GM12878 (cell line): ENCODE measurements around the gene PRRG1. TPM values are rescaled to one million over a fixed set of nuclear protein-coding genes. Genes with fewer than 3 reads are reported as not detected.

Experiments
- ATAC-seq: fragments of 200-7000 bp; cut with Tn5 transposase; 3 replicates; pipeline ENCODE4 v1.9.1; 2020; ENCODE audit warnings: mild to moderate bottlenecking, moderate library complexity
- BruUV-seq: library from RNA; stranded (reverse); fragments of 400-500 nt; replicated peaks from 2 replicates; lab custom pipeline; 2021; lab: Mats Ljungman, UMichigan
- CTCF ChIA-PET: fragments of 300-600 bp; sonication (Branson Sonifier 250); formaldehyde crosslinking; extraction: SDS; loops from one replicate; lab custom pipeline; 2021; ENCODE audit warnings: inconsistent platforms; lab: Yijun Ruan, JAX
- POLR2A ChIA-PET: fragments of 350-600 bp; formaldehyde crosslinking; extraction: SDS; loops from one replicate; lab custom pipeline; 2021; ENCODE audit warnings: inconsistent platforms; lab: Charles Lee
- RAD21 ChIA-PET: fragments of 300-600 bp; sonication (Branson Sonifier 250); formaldehyde crosslinking; loops from one replicate; lab custom pipeline; 2023; ENCODE audit warnings: antibody characterized with exemption; ENCODE audit not compliant: unreplicated experiment; lab: Charles Lee
- SMC1A ChIA-PET: fragments of 300-600 bp; sonication (Branson Sonifier 250); formaldehyde crosslinking; loops from one replicate; lab custom pipeline; 2023; ENCODE audit not compliant: unreplicated experiment, uncharacterized antibody; lab: Charles Lee
- DNase-seq: peaks from one replicate; pipeline ENCODE4 v3.0.0-alpha.2; 2011; ENCODE audit warnings: low read depth, low spot score
- FAIRE-seq: peaks from 3 replicates; lab custom pipeline; 2011; peaks lifted over from hg19 to GRCh38; lab: Jason Lieb, UNC
- H2AFZ ChIP-seq: 2 replicates; pipeline ENCODE4 v1.6.0; 2011; ENCODE audit warnings: low read depth, low read length, control low read depth; ENCODE audit not compliant: control insufficient read depth
- H3K27ac ChIP-seq: 2 replicates; pipeline ENCODE4 v1.5.1; 2011; ENCODE audit warnings: control low read depth; ENCODE audit not compliant: control insufficient read depth, insufficient read depth
- H3K27me3 ChIP-seq, 2 experiments: replicated peaks in 1 of 2; 2 replicates each; pipeline versions ENCODE4 v1.6.0 to v1.6.1; 2011; ENCODE audit warnings: low read length in 1 of 2; ENCODE audit not compliant: control insufficient read depth in 2 of 2, insufficient read depth in 2 of 2
- H3K36me3 ChIP-seq, 2 experiments: 2 replicates each; pipeline ENCODE4 v1.5.1; 2011; ENCODE audit warnings: low read length in 1 of 2; ENCODE audit not compliant: control insufficient read depth in 2 of 2, insufficient read depth in 2 of 2
- H3K4me1 ChIP-seq: 2 replicates; pipeline ENCODE4 v1.6.1; 2011; ENCODE audit warnings: mild to moderate bottlenecking, low read length, moderate library complexity, mixed read lengths; ENCODE audit not compliant: control insufficient read depth, insufficient read depth
- H3K4me2 ChIP-seq: 2 replicates; pipeline ENCODE4 v1.6.0; 2011; ENCODE audit warnings: control low read depth; ENCODE audit not compliant: control insufficient read depth, insufficient read depth
- H3K4me3 ChIP-seq: fragments of 200-600 bp; sonication (generic); 2 replicates; pipeline ENCODE4 v1.5.1; 2016
- H3K79me2 ChIP-seq: 2 replicates; pipeline ENCODE4 v1.6.0; 2011; ENCODE audit warnings: low read length; ENCODE audit not compliant: control insufficient read depth, insufficient read depth
- H3K9ac ChIP-seq: 2 replicates; pipeline ENCODE4 v1.8.0; 2011; ENCODE audit warnings: low read length, control low read depth, mixed read lengths; ENCODE audit not compliant: control insufficient read depth, insufficient read depth
- H3K9me3 ChIP-seq: replicated peaks from 3 replicates; pipeline ENCODE4 v1.5.1; 2011; ENCODE audit warnings: mild to moderate bottlenecking, low read length; ENCODE audit not compliant: control insufficient read depth, insufficient read depth
- H4K20me1 ChIP-seq: 2 replicates; pipeline ENCODE4 v1.6.0; 2011; ENCODE audit not compliant: control insufficient read depth, insufficient read depth
- ATF7 ChIP-seq: fragments of 450-650 bp; IDR thresholded peaks from 2 replicates; pipeline ENCODE4 v1.6.1; 2016; ENCODE audit warnings: low read depth, mild to moderate bottlenecking
- BHLHE40 ChIP-seq, 2 experiments: fragments of 450-650 bp in 1 of 2; IDR thresholded peaks; 2 replicates each; pipeline ENCODE4 v1.6.1; 2011 to 2017; ENCODE audit warnings: low read depth in 2 of 2, borderline replicate concordance in 1 of 2, improper control_type of control experiment in 1 of 2, low read length in 1 of 2, mild to moderate bottlenecking in 1 of 2
- BRCA1 ChIP-seq: IDR thresholded peaks from 2 replicates; pipeline ENCODE4 v1.6.1; 2011; ENCODE audit warnings: low read depth, low read length, improper control_type of control experiment
- GABPA ChIP-seq: IDR thresholded peaks from 2 replicates; pipeline ENCODE4 v1.6.1; 2014; ENCODE audit warnings: antibody characterized with exemption, low read depth, mild to moderate bottlenecking, inconsistent platforms
- HDAC6 ChIP-seq: fragments of 200-600 bp; sonication (generic); IDR thresholded peaks from one replicate; pipeline ENCODE4 v1.8.0; 2017; ENCODE audit warnings: antibody characterized with exemption; ENCODE audit not compliant: unreplicated experiment
- IKZF2 ChIP-seq, 2 experiments: fragments of 450-650 bp; IDR thresholded peaks; 2 replicates each; pipeline ENCODE4 v1.6.1; 2017; ENCODE audit warnings: mild to moderate bottlenecking in 2 of 2, moderate library complexity in 2 of 2
- JUND ChIP-seq: IDR thresholded peaks from 2 replicates; pipeline ENCODE4 v1.6.1; 2012; ENCODE audit warnings: low read depth, mild to moderate bottlenecking, low read length, improper control_type of control experiment, moderate library complexity
- LARP7 ChIP-seq: fragments of 450-650 bp; IDR thresholded peaks from 2 replicates; pipeline ENCODE4 v1.6.1; 2017; ENCODE audit warnings: mild to moderate bottlenecking
- PAX5 ChIP-seq: IDR thresholded peaks from 2 replicates; pipeline ENCODE4 v1.6.1; 2011; ENCODE audit warnings: low read depth, low read length, borderline replicate concordance
- RAD21 ChIP-seq: IDR thresholded peaks from 2 replicates; pipeline ENCODE4 v1.6.1; 2011; ENCODE audit warnings: mild to moderate bottlenecking, low read depth, low read length, moderate library complexity; ENCODE audit not compliant: insufficient read depth
- SMAD1 ChIP-seq: fragments of 450-650 bp; IDR thresholded peaks from 2 replicates; pipeline ENCODE4 v1.6.1; 2018; ENCODE audit warnings: mild to moderate bottlenecking, low read depth; ENCODE audit not compliant: partially characterized antibody
- YBX1 ChIP-seq: fragments of 450-650 bp; IDR thresholded peaks from 2 replicates; pipeline ENCODE4 v1.6.1; 2016; ENCODE audit warnings: antibody characterized with exemption
- ZNF217 ChIP-seq: fragments of 450-650 bp; IDR thresholded peaks from 2 replicates; pipeline ENCODE4 v1.6.1; 2017; ENCODE audit warnings: antibody characterized with exemption, mild to moderate bottlenecking
- ZNF622 ChIP-seq: fragments of 450-650 bp; IDR thresholded peaks from 2 replicates; pipeline ENCODE4 v1.6.1; 2017; ENCODE audit warnings: mild to moderate bottlenecking, inconsistent platforms
- WGBS: methylation state at CpG from one replicate; pipeline ENCODE4 v1.1.6; 2016; ENCODE audit warnings: low lambda C conversion rate; ENCODE audit not compliant: insufficient replicate concordance, insufficient coverage; ENCODE audit errors: missing lambda C conversion rate; 5-methylcytosine and 5-hydroxymethylcytosine counted together
- in situ Hi-C: fragments of 300-500 bp; cut with MboI; formaldehyde crosslinking; loops from 9 replicates; pipeline ENCODE4 v1.14.3; 2018; ENCODE audit warnings: mixed read lengths
- intact Hi-C: fragments of 100-400 bp; cut with micrococcal nuclease; formaldehyde crosslinking; loops from one replicate; pipeline ENCODE4 v1.14.2; 2022; ENCODE audit not compliant: unreplicated experiment
- polyA plus RNA-seq, 11 experiments: library from polyadenylated mRNA; depleted of rRNA in 4 of 11; unstranded in 6 of 11; stranded (reverse) in 5 of 11; fragments of >200 nt; fragmentation: Nextera tagmentation in 4 of 11; fragmentation: Illumina TruSeq in 1 of 11; extraction: Ambion mirVana in 4 of 11; extraction: Trizol in 1 of 11; gene quantifications; 1 replicate in 1 of 11; 2 replicates in 10 of 11; pipeline versions ENCODE4 v1.2.1 to v1.2.3, GENCODE V29; 2011 to 2016; ENCODE audit warnings: inconsistent platforms in 2 of 11, missing spikeins in 2 of 11, low read depth in 1 of 11
- total RNA-seq, 4 experiments: library from RNA; depleted of rRNA in 3 of 4; stranded (reverse); fragments of >200 nt in 3 of 4; fragmentation: Illumina TruSeq in 1 of 4; extraction: Trizol in 1 of 4; gene quantifications; 2 replicates each; pipeline versions ENCODE4 v1.2.1 to v1.2.3, GENCODE V29; 2013 to 2021
- TF ChIP-seq, protein P1 (sequence below): fragments of 450-650 bp; IDR thresholded peaks from 2 replicates; pipeline ENCODE4 v1.6.1; 2017; ENCODE audit warnings: borderline replicate concordance
- TF ChIP-seq, protein P2 (sequence below): fragments of 150-350 bp; IDR thresholded peaks from 2 replicates; pipeline ENCODE4 v1.6.1; 2016; ENCODE audit warnings: low read depth, low read length

The PRRG1 gene
- total and polyA plus RNA-seq, 10 of the 15 experiments (the other 5 are each of a cell fraction or from before 2014, with no cell fraction given) = not detected

DNA sequence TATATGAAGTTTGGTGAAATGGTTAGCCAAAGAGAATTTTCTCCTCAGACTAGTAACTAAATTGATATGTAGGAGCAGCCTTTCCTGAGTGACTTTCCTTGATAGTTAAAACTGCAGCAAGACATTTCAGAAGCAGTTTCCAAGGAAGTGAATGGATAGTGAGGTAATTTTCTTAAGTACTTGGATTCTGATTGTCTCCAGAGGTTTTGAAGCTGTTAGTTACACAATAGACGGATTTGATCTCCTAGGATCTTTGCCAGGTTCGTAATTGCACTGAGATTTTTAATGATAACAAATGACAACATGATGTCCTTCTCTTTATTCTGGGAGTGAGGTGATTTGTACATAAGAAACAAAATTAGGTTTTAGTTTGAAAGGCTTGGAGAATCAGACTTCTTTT lies 29.2 kb downstream of the PRRG1 start (continued):
- TF ChIP-seq, protein P1, sequence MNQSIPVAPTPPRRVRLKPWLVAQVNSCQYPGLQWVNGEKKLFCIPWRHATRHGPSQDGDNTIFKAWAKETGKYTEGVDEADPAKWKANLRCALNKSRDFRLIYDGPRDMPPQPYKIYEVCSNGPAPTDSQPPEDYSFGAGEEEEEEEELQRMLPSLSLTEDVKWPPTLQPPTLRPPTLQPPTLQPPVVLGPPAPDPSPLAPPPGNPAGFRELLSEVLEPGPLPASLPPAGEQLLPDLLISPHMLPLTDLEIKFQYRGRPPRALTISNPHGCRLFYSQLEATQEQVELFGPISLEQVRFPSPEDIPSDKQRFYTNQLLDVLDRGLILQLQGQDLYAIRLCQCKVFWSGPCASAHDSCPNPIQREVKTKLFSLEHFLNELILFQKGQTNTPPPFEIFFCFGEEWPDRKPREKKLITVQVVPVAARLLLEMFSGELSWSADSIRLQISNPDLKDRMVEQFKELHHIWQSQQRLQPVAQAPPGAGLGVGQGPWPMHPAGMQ = no peak
- no peak for TF ChIP-seq YBX1
- no peak for TF ChIP-seq BHLHE40 (IDR thresholded peaks at IDR 0.05; ENCODE audit: borderline replicate concordance in 1 of 2, low read depth in 2 of 2, low read length in 1 of 2)
- no peak for TF ChIP-seq ZNF217

- Histone ChIP-seq H3K27me3 (no peaks in the 10 kb centered on the region), H3K79me2 (no peaks in the 10 kb centered on the region), H3K4me3 (no peak overlapping the region), H3K27ac (no peak overlapping the region), H2AFZ (no peak overlapping the region), H3K9ac (no peak overlapping the region), H3K36me3 (no peaks in the 10 kb centered on the region), H3K4me1 (no peaks in the 10 kb centered on the region), H3K4me2 (no peak overlapping the region), H3K9me3 (no peaks in the 10 kb centered on the region), H4K20me1 (no peaks in the 10 kb centered on the region)
- no peak for ATAC-seq
- 71% methylated on average over 1 of the region's 1 CpG for WGBS
- ChIA-PET CTCF (no interaction called here), POLR2A (no interaction called here), RAD21 (no interaction called here), SMC1A (no interaction called here)
- no TSS peak for BruUV-seq
- no peak for FAIRE-seq
- intact Hi-C loops (no loop called here), in situ Hi-C loops (no loop called here)
- DNase-seq = no peak
- TF ChIP-seq BRCA1 = no peak
- no peak for TF ChIP-seq JUND
- no peak for TF ChIP-seq HDAC6
- TF ChIP-seq ATF7 = no peak
- no peak for TF ChIP-seq RAD21
- TF ChIP-seq IKZF2 (IDR thresholded peaks at IDR 0.05) = no peak
- TF ChIP-seq SMAD1 = no peak
- TF ChIP-seq LARP7 = no peak
- TF ChIP-seq, protein P1 = no peak
- TF ChIP-seq ZNF622 = no peak
- TF ChIP-seq, protein P2, sequence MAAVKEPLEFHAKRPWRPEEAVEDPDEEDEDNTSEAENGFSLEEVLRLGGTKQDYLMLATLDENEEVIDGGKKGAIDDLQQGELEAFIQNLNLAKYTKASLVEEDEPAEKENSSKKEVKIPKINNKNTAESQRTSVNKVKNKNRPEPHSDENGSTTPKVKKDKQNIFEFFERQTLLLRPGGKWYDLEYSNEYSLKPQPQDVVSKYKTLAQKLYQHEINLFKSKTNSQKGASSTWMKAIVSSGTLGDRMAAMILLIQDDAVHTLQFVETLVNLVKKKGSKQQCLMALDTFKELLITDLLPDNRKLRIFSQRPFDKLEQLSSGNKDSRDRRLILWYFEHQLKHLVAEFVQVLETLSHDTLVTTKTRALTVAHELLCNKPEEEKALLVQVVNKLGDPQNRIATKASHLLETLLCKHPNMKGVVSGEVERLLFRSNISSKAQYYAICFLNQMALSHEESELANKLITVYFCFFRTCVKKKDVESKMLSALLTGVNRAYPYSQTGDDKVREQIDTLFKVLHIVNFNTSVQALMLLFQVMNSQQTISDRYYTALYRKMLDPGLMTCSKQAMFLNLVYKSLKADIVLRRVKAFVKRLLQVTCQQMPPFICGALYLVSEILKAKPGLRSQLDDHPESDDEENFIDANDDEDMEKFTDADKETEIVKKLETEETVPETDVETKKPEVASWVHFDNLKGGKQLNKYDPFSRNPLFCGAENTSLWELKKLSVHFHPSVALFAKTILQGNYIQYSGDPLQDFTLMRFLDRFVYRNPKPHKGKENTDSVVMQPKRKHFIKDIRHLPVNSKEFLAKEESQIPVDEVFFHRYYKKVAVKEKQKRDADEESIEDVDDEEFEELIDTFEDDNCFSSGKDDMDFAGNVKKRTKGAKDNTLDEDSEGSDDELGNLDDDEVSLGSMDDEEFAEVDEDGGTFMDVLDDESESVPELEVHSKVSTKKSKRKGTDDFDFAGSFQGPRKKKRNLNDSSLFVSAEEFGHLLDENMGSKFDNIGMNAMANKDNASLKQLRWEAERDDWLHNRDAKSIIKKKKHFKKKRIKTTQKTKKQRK = no peak
- no peak for TF ChIP-seq PAX5
- TF ChIP-seq GABPA = no peak
Observed at GRCh38 chrX:37378830-37379229, 29.7 kb downstream of the PRRG1 start.
